ENCODE measurements around the gene NRIP1.

NRIP1 gene

GRCh38 chr21:15064576-15065391 lies at the start of gene NRIP1:
Gene NRIP1, minus strand, starts transcription at chr21:15065000. Its CDS starts 96,808 bp downstream, at chr21:14968192.
- peak; percentile 66 for DNase-seq (ENCODE audit: low read depth)

- no peak for DNase-seq (ENCODE audit: low read depth)
Observed at GRCh38 chr21:15112858-15113257, 48.1 kb upstream of the NRIP1 start.

GRCh38 chr21:15108801-15109200 lies 44.0 kb upstream of the NRIP1 start:
- DNase-seq (ENCODE audit: low read depth) = no peak

- DNase-seq (ENCODE audit: low read depth) = no peak
Observed at GRCh38 chr21:15104470-15104869, 39.7 kb upstream of the NRIP1 start.

- no peak for DNase-seq (ENCODE audit: low read depth)
Observed at GRCh38 chr21:15098908-15099307, 34.1 kb upstream of the NRIP1 start.

DNA sequence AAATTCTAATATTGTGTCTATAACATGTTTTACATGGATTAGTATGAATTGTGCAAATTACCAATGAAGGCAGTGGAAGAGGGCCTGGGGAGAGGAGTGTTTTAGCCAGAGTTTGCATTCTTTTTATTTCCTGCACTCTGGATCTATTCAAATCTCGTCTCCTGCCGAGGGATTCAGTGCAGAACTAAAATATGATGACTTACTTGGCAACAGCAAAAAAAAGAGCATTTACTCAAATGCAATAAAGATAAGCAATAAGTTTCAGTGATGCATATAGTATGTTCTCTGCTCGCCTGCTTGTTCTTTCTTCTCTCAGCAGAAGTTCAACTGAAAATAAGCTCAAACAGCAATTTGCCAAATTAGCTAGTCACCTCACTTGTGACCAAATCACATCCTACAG lies 33.4 kb upstream of the NRIP1 start:
- DNase-seq (ENCODE audit: low read depth) = no peak

- DNase-seq (ENCODE audit: low read depth) = no peak
Observed at GRCh38 chr21:15097580-15097979, 32.8 kb upstream of the NRIP1 start.

DNA sequence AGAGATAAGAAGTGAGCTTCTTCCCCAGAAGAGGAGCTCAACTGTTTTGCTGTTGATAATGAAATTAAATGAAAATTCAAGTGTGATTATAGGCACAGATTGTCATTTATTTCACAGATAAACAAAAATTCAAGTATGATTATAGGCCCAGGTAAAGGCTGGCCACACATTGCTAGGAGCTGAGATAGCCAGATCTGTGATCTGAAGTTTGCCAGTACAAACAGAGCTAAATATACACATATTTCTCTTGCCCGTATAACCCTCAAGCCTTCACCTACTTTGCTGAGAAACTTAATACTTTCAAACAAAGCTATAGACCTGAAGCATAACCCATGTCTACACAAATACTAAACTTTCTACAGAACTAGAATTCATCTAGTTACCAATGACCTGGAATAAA lies 31.3 kb upstream of the NRIP1 start:
- no peak for DNase-seq (ENCODE audit: low read depth)

DNA sequence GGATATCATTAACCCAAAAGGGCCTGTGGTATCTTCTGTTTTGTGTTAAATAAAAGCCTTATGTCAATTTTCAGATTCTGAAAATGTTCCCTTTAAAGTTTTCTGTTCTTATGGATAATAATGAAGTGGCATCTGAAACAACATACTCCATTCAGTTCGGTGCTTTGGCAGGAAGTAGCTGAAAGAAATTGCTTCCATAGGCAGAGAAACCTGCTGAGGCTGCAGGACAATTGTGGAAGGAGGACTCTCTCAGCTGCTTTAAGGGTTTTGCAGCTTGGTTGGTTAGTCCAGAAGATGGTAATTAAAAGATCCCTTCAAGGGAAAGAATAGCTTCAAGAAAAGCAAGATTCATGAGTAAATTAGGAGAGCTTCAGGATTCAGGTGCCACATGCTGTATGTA lies 30.5 kb upstream of the NRIP1 start:
- no peak for DNase-seq (ENCODE audit: low read depth)

DNA sequence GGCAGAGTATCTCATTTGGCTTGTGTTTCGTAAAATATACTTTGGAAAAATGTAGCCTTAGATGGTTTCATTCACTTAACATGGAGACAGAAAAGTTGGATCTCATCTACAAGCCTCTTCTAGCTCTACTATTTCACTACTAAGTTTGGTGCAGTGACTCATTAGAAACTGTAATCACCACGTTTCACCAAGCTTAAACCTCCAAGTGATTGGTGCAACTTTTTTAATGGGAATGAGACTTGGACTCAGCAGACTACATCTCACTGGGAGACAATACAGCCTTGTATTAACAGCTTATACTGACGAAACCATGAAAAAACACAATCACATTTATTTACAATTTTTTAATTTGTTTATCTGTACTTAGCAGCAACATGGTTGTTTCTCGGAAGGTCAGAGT lies 29.9 kb upstream of the NRIP1 start:
- DNase-seq (ENCODE audit: low read depth) = no peak

GRCh38 chr21:15093216-15093615 lies 28.4 kb upstream of the NRIP1 start:
- DNase-seq (ENCODE audit: low read depth) = no peak

DNA sequence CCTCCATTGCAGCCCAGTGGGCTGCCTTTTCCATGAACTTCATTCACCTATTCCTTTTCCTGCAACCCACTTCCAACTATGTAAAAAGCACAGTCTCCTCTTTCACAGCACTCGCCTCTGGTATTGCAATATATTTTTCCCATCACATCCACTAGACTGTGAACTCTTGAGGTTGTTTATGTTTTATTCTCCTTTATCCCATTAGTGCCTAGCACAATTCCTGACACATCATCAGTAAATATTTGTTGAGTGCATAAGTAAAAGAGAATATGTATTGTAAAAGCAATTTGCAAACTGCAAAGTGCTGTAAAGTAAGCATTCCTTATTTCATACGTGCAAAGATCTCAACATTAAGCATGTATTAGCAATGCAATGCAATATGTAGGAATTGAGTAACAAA lies 27.9 kb upstream of the NRIP1 start:
- no peak for DNase-seq (ENCODE audit: low read depth)

- no peak for DNase-seq (ENCODE audit: low read depth)
Observed at GRCh38 chr21:15090390-15090789, 25.6 kb upstream of the NRIP1 start.

DNA sequence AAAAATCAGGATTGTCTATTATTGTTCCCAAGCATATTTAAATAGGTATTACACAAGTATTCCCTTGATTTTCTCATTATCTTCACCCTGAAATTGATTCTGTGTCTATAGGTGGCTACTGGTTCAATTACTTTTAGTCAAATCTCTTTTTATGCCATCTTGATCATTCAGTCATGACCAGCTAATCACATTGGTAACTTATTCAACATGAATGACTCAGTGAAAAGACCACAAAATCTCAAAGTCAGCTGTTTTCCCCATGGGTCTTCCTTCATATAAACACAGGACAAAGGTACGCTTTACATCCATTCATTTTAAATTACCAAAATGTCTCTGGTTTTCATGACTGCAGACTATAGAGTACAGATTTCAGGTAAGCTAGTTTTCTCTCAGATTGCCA lies 23.7 kb upstream of the NRIP1 start:
- no peak for DNase-seq (ENCODE audit: low read depth)

GRCh38 chr21:15084668-15085067 lies 19.9 kb upstream of the NRIP1 start:
- DNase-seq (ENCODE audit: low read depth) = no peak

DNA sequence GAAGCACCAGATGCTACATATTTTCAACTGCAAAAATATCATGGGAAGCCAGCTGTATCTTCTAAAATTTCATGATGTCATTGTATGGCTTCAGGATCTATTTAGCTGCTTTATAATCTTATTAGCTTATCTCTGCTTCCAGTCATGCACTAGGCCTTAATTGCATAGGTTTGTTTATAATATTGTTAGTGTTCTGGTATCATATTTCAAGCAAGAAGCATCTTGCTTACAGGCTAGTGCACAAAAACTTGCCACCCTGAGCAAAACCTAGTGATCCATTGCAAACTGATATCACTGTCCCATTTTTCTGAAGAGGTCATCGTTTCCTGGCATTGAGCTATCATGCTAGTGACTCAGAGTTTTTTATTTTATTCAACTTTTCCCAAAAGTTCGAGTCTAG lies 15.7 kb upstream of the NRIP1 start:
- DNase-seq (ENCODE audit: low read depth) = no peak

DNA sequence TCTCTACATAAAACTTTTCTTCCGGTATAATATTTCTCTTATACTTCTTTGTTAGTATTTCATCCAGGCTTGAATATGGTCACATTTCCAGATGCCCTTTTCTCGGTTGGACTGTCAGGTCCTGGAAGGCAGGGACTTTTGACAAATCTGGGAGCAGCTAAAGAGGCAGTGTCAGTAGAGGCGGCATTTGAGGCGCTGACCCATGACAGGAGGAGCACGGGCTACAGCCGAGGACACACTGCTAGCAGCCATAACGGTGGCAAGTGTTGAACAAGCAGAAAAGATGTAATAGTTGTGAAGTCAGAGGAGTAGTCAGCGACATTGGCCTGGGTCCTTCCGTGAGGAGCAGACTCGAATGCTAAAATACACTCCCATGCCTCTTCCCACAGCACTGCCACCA lies 14.5 kb upstream of the NRIP1 start:
- DNase-seq (ENCODE audit: low read depth) = no peak

DNA sequence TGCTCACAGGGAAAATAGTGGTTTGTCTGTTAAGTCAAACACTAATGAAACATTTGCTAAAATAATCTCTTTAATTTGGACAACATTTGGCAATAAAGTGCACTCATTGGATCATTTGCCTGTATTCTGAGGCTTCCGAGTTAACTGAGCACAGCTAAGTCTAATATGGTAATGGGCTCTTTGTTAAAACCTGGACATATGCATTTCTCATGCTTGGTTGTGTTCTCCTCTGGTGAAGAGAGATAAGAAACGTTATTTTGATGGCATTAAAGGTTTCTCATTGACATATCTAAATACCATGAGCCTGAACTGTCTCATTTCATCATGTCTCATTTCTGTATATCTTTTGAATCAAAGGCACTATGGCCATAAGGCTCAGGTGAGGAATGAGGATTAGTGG lies 13.4 kb upstream of the NRIP1 start:
- DNase-seq (ENCODE audit: low read depth) = no peak

GRCh38 chr21:15077529-15078145 lies 12.8 kb upstream of the NRIP1 start:
- DNase-seq (ENCODE audit: low read depth) = no peak

DNA sequence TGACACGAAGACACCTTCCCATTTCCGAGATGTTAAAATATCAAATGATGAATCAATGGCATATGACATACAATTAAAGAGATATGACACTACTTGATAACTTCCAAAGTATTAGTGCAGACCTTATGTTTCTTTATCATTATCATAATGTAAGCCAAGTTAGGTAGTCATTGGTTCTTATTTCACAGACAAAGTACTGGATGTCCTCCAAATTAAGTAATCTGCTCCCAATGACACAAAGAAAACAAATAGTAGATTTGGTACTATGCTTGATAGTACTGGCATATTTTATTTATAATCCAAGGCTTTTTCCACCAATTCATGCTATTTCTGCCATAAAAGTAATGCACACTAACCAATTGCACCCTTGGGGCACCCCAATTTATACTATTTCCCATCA lies 11.9 kb upstream of the NRIP1 start:
- no peak for DNase-seq (ENCODE audit: low read depth)

DNA sequence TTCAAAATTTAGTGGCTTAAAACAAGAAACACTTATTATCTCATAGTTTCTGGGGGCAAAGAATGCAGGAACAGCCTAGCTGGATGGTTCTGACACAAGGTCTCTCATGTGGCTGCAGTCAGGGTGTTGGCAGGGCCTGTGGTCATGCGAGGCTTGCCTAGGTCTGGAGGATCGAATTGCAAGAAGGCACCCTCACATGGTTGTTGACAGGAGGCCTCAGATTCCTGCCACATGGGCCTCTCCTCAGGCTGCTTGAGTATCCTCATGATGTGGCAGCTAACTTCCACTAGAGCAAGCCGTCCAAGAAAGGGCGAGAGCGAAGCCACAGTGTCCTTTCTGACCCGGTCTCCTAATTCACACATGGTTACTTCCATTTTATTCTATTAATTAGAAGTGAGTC lies 6.2 kb upstream of the NRIP1 start:
- DNase-seq (ENCODE audit: low read depth) = no peak

- DNase-seq (ENCODE audit: low read depth) = no peak
Observed at GRCh38 chr21:15066123-15066575, 1.3 kb upstream of the NRIP1 start.

DNA sequence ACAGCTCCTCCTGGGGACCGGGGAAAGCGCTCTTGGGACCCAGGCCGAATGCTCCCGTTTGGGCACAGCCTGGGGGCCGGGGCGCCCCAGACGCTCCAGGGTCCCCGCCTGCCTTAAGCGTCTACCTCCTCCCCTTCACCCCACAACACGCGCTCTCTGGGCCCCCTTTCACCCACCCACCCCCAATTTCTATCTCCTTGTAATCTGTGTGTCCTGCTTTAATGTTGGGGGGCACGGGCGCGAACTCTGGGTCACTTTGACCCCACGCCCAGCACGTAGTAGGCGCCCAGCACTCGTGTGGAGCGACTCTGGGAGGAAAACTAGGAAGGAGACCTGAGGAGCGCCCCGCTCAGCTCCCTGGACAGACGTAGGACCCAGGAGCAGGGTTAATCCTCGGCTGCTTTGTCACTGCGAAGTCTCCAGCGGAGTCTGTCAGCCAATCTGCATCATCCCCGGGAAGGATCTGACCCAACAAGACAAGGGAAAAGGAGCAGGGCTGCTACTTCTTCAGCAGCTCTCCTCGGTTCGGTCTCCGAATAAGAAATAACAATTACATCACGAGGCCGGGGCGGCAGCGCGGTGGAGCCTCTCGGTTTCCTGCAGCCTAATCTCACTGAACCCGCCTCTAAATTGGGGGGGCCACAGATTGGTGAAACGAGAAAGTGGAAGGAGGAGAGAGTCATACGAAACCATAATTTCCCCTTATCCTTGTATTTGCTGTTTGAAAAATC lies 757 bp upstream of the NRIP1 start:
- peak; percentile 67 for DNase-seq (ENCODE audit: low read depth)

All from activated T-cell treated with anti-CD3 and anti-CD28 coated beads for 24 hours (primary cell).